ENCODE results near the gene FKBP1B. TPM values are rescaled to one million over a fixed set of nuclear protein-coding genes. Genes with fewer than 3 reads are reported as not detected.
"Not testable (repeated sequence)": the region's sequence is repeated elsewhere in the genome, so short reads cannot be mapped to it uniquely, and the experiment has no call there.

FKBP1B gene
- polyA plus RNA-seq, 3 donors, result 8.5 to 10.4 (median 9.1) TPM

DNA sequence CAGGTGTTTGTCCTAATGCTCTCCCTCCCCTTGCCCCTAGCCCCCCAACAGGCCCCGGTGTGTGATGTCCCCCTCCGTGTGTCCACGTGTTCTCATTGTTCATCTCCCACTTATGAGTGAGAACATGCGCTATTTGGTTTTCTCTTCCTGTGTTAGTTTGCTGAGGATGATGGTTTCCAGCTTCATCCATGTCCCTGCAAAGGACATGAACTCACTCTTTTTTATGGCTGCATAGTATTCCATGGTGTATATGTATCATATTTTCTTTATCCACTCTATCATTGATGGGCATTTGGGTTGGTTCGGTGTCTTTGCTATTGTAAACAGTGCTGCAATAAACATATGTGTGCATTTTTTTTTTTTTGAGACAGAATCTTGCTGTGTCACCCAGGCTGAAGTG lies 43.7 kb downstream of the FKBP1B start:
- not testable (repeated sequence) for DNase-seq

DNA sequence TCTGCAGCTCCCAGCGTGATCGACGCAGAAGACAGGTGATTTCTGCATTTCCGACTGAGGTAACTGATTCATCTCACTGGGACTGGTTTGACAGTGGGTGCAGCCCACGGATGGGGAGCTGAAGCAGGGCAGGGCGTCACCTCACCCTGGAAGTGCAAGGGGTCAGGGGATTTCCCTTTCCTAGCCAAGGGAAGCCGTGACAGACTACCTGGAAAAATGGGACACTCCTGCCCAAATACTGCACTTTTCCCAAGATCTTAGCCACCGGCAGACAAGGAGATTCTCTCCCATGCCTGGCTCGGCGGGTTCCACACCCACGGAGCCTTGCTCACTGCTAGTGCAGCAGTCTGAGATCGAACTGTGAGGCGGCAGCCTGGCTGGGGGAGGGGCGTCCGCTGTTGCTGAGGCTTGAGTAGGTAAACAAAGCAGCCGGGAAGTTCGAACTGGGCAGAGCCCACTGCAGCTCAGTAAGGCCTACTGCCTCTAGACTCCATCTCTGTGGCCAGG lies 45.7 kb downstream of the FKBP1B start:
- DNase-seq, result not testable (repeated sequence)

DNA sequence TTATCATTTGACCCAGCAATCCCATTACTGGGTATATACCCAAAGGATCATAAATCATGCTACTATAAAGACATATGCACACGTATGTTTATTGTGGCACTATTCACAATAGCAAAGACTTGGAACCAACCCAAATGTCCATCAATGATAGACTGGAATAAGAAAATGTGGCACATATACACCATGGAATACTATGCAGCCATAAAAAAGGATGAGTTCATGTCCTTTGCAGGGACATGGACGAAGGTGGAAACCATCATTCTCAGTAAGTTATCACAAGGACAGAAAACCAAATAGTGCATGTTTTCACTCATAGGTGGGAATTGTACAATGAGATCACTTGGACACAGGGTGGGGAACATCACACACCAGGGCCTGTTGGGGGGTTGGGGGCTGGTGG lies 51.2 kb downstream of the FKBP1B start:
- not testable (repeated sequence) for DNase-seq

DNA sequence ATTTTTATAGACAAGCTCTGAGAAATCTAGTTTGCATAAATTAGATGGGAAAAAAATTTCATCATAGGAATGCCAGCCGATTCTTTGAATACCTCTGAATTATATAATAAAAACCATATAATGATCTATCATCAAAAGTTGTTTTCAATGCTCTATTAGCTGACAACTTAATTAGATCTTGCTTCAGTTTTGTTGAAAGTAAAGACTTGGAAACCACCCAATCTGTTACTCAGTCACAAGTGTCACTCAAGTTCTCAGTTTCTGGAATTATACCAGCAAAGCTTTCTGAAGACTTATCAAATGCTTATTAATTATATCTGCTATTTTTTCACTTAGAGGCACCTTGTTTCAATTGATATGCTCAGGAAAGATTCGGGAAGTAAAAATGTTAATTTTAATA lies 52.5 kb downstream of the FKBP1B start:
- DNase-seq, result no peak

DNA sequence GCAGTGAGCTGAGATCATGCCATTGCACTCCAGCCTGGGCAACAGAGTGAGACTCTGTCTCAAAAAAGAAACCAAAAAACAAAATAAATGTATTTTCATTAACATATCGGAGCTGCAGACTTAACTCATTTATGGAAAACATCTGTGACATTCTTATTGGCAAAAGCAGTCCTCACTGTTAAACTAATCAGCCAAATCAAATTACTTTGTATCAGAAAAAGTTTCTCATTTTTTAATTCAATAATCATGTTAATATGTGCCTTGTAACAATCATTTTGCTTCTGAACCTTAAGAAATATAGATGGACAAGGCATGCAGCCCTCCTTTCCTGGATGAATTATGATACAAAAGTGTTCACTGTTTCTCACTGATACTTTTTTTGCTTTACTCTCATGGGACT lies 53.1 kb downstream of the FKBP1B start:
- DNase-seq, result no peak

DNA sequence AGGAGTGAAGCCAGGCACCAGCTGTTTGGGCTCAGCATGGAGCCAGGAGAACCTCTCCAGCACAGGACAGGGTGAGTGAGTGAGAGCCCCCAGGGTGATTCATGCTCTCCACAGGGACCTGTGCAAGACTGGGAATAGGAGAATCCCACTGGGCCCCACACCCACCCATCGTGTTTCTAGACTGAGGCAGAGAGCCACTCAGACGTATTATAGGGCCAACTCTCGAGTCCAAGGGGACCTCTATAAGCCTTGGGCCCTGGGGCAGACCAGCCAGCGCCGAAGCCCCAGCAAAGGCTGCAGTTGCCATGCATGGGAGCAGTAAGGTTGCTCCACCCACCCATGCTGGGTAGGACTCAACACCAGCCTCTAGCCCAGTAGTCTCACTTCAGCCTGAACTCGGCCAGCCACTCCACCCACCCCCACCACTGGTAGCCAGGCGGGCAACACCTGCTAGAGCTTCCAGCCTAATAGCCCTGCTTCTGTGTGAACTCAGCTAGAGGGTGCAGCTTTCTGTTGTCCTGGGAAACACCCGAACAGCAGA lies 54.6 kb downstream of the FKBP1B start:
- DNase-seq, result no peak

DNA sequence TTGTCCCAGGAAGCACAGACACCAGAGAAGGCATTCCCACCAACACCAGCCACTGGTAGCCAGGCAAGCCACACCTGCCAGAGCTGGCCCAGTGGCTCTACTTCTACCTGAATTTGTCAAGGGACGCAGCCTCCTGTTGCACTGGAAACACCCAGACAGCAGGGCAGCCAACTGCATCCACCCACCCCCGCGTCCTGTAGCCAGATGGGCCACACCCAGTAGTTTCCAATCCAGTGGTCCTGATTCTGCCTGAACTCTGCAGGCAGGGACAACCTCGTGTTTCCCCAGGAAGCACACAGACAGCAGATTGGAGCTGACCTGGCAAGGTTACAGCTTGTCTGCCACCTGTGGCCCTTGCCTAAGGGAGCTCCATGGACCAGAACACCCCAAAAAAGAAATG lies 55.4 kb downstream of the FKBP1B start:
- no peak for DNase-seq

DNA sequence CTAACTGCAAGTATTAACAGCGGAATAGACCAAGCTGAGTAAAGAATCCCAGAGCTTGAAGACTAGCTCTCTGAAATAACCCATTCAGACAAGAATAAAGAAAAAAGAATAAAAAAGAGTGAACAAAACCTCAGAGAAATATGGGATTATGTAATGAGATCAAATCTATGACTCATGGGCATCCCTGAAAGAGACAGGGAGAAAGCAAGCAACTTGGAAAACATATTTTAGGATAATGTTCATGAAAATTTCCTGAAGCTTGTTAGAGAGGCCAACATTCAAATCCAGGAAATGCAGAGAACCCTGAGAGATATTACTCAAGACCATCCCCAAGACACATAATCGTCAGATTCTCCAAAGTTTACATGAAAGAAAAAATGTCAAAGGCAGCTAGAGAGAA lies 56.3 kb downstream of the FKBP1B start:
- DNase-seq, result no peak

DNA sequence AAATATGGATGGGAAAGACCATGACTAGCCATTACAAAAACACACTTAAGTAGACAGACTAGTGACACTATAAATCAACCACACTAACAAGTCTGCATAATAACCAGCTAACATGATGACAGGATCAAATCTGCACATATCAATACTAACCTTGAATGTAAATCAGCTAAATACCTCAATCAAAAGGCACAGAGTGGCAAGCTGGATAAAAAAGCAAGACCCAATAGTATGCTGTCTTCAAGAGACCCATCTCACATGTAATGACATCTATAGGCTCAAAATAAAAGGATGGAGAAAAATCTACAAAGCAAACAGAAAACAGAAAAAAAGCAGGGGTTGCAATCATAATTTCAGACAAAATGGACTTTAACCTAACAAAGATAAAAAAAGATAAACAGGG lies 57.2 kb downstream of the FKBP1B start:
- DNase-seq, result no peak

DNA sequence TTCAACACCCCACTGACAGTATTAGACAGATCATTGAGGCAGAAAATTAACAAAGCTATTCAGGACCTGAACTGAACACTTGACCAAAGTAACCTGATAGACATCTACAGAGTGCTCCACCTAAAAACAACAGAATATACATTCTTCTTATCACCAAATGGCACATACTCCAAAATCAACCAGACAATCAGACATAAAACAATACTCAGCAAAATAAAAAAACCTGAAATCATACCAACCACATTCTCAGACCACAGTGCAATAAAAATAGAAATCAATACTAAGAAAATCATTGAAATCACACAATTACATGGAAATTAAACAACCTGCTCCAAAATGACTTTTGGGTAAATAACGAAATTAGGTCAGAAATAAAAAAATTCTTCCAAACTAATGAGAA lies 57.8 kb downstream of the FKBP1B start:
- no peak for DNase-seq

DNA sequence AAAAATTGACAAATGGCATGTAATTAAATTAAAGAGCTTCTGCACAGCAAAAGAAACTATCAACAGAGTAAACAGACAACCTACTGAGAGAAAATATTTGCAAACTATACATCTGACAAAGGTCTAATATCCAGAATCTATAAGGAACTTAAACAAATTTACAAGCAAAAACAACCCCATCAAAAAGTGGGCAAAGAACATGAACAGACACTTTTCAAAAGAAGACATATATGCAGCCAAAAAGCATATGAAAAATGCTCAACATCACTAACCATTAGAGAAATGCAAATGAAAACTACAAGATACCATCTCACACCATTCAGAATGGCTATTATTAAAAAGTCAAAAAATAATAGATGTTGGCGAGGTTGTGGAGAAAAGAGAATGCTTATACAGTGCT lies 59.9 kb downstream of the FKBP1B start:
- not testable (repeated sequence) for DNase-seq

DNA sequence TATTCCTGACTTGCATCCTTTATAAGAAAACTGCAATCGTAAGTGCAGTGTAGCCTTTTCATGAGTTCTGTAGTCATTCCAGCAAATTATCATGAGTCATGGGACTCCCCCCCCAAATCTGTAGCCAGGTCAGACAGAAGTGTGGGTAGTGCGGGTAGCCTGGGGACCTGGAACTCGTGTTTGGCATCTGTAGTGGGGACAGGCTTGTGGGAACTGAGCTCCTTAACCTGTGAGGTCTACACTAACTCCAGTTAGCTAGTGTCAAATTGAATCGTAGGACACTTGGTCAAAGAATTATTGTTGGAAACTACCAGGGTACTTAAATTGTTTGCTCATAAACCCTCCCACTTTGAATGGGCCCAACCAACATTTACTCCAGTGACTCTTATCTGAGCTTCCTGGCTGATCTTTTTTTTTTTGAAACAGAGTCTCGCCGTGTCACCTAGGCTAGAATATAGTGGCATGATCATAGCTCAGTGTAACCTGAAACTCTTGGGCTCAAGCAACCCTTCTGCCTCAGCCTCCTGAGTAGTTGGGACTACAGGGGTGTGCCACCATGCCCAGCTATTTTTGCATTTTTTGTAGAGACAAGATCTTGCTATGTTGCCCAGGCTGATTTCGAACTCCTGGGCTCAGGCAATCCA lies 61.2 kb downstream of the FKBP1B start:
- DNase-seq, result no peak

DNA sequence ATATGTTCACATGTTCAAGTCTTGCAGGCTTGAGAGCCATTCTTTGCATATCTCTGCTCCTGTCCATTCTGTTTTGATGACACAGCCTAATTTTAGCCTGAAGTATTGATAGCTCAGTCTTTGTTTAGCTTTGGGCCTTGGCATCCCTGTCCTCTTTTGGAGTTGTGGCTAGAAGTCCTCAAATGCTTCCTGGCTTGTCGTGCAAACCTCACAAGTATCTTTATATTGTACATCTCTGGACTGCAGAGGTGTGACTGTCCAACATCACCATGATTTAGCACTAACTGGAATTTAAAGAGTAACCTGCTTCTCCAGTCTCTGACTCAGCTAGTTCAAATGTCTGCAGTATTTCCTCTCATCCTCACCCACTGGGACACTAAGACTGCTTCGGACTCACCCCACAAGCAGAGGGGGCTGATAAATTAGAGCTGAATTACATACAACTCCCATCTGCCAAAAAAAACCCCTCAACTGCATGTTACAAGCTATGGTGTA lies 61.9 kb downstream of the FKBP1B start:
- DNase-seq, result no peak

Other genes with a start within 250 kb of the FKBP1B start
- gene ATAD2B, start 122.6 kb upstream of the FKBP1B start, polyA plus RNA-seq (ENCODE audit: insufficient read length in 3 of 3), result 10 to 100 TPM; 16.3 to 20.7 (median 20.3) TPM
- gene UBXN2A, start 109.3 kb upstream of the FKBP1B start, polyA plus RNA-seq (ENCODE audit: insufficient read length in 3 of 3), result 10 to 100 TPM; 14.9 to 18.6 (median 17.3) TPM
- gene MFSD2B, start 39.7 kb upstream of the FKBP1B start, polyA plus RNA-seq (ENCODE audit: insufficient read length in 3 of 3), result 1 to 10 TPM; 3.4 to 4.5 (median 3.7) TPM
- 10 to 100 TPM; 14.4 to 15.0 (median 14.7) TPM for gene WDCP, start 2.4 kb upstream of the FKBP1B start, polyA plus RNA-seq (ENCODE audit: insufficient read length in 3 of 3)
- gene SF3B6, start 26.6 kb downstream of the FKBP1B start, polyA plus RNA-seq (ENCODE audit: insufficient read length in 3 of 3), result 100 to 1,000 TPM; 125 to 147 (median 130) TPM
- 10 to 100 TPM; 45.1 to 56.5 (median 53.5) TPM for gene TP53I3, start 35.1 kb downstream of the FKBP1B start, polyA plus RNA-seq (ENCODE audit: insufficient read length in 3 of 3)
- gene PFN4, start 73.6 kb downstream of the FKBP1B start, polyA plus RNA-seq (ENCODE audit: insufficient read length in 3 of 3), result 1 to 10 TPM; 2.0 to 3.5 (median 2.5) TPM
- gene FAM228B, start 73.7 kb downstream of the FKBP1B start, polyA plus RNA-seq (ENCODE audit: insufficient read length in 3 of 3), result 10 to 100 TPM; 20.7 to 34.0 (median 28.6) TPM
- gene FAM228A, start 125.3 kb downstream of the FKBP1B start, polyA plus RNA-seq (ENCODE audit: insufficient read length in 3 of 3), result 1 to 10 TPM in 1 of 3 donors, under 1 TPM in 2; 0.84 to 1.3 (median 0.92) TPM

Measured in renal pelvis (tissue), 4 donors.